Type B pancreatic cell (in vitro differentiated cells): ENCODE measurements around the gene BLOC1S6. TPM values are rescaled to one million over a fixed set of nuclear protein-coding genes. Genes with fewer than 3 reads are reported as not detected.

Experiments
- DNase-seq: peaks from one replicate; pipeline ENCODE4 v3.0.0; 2021; ENCODE audit warnings: mixed read lengths; ENCODE audit not compliant: unreplicated experiment; ENCODE audit errors: extremely low spot score
- H3K27ac Mint-ChIP-seq: 2 replicates; pipeline ENCODE4 v1.8.0; 2021; ENCODE audit warnings: mild to moderate bottlenecking, mixed read lengths
- H3K27me3 Mint-ChIP-seq: 2 replicates; pipeline ENCODE4 v1.8.0; 2021; ENCODE audit warnings: mixed read lengths
- H3K36me3 Mint-ChIP-seq: 2 replicates; pipeline ENCODE4 v1.8.0; 2021; ENCODE audit warnings: mixed read lengths
- H3K4me1 Mint-ChIP-seq: one replicate; pipeline ENCODE4 v1.8.0; 2021; ENCODE audit warnings: mixed read lengths; ENCODE audit not compliant: unreplicated experiment
- H3K4me3 Mint-ChIP-seq: 2 replicates; pipeline ENCODE4 v1.8.0; 2021; ENCODE audit warnings: mild to moderate bottlenecking, mixed read lengths
- H3K9me3 Mint-ChIP-seq: 2 replicates; pipeline ENCODE4 v1.8.0; 2021; ENCODE audit warnings: mixed read lengths
- CTCF ChIP-seq: fragments of 200-600 bp; sonication (generic); conservative IDR thresholded peaks from 2 replicates; pipeline ENCODE4 v1.5.0; 2021; ENCODE audit warnings: antibody characterized with exemption, mild to moderate bottlenecking
- total RNA-seq: library from RNA; stranded (reverse); gene quantifications from 2 replicates; pipeline ENCODE4 v1.2.1, GENCODE V29; 2021; ENCODE audit warnings: low replicate concordance

BLOC1S6 gene
- total RNA-seq, 1 donor from 2014 or later: 46.7 TPM

- peaks cover 15% of the 10 kb centered on the region for H3K4me1 Mint-ChIP-seq
- H3K4me3 Mint-ChIP-seq: peak overlapping the region; percentile 89
- no peaks in the 10 kb centered on the region for H3K9me3 Mint-ChIP-seq
- H3K27ac Mint-ChIP-seq: peak overlapping the region; percentile 56
- peaks cover 41% of the 10 kb centered on the region for H3K27me3 Mint-ChIP-seq
- peak; percentile 65 for TF ChIP-seq CTCF
- H3K36me3 Mint-ChIP-seq: no peaks in the 10 kb centered on the region
- DNase-seq: no peak
Observed at GRCh38 chr15:45635191-45635638, 48.0 kb downstream of the BLOC1S6 start.

DNA sequence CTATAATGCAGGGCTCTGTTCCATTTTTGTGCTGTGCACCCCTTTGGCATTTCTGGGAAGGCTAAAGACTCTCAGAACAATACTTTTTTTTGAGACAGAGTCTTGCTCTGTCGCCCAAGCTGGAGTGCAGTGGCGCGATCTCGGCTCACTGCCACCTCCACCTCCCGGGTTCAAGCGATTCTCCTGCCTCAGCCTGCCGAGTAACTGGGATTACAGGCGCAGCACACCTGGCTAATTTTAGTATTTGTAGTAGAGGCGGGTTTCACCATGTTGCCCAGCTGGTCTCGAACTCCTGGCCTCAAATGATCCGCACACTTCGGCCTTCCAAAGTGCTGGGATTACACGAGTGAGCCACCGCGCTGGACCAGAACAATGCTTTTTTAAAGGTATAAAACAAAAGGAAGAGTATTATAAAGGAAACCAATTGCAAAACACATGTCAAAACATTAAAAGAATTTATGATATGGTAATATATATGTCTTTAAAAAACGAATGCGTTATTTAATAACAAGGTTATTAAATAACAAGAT is 48.6 kb downstream of the BLOC1S6 start:
- Mint-ChIP-seq H3K27ac (no peak overlapping the region), H3K9me3 (no peaks in the 10 kb centered on the region), H3K4me1 (peaks cover 15% of the 10 kb centered on the region), H3K27me3 (peaks cover 40% of the 10 kb centered on the region), H3K4me3 (peak overlapping the region; percentile 89), H3K36me3 (no peaks in the 10 kb centered on the region)
- no peak for TF ChIP-seq CTCF
- no peak for DNase-seq

GRCh38 chr15:45637141-45637540 is 50.0 kb downstream of the BLOC1S6 start:
- H3K27ac Mint-ChIP-seq: no peak overlapping the region

GRCh38 chr15:45637552-45638033 is 50.4 kb downstream of the BLOC1S6 start:
- peaks cover 19% of the 10 kb centered on the region for H3K4me1 Mint-ChIP-seq
- TF ChIP-seq CTCF: no peak
- no peaks in the 10 kb centered on the region for H3K36me3 Mint-ChIP-seq
- H3K27me3 Mint-ChIP-seq: peaks cover 37% of the 10 kb centered on the region
- H3K9me3 Mint-ChIP-seq: no peaks in the 10 kb centered on the region
- no peak for DNase-seq
- H3K27ac Mint-ChIP-seq: no peak overlapping the region
- H3K4me3 Mint-ChIP-seq: peak overlapping the region; percentile 67

More at GRCh38 chr15:45637141-45637540, 50.0 kb downstream of the BLOC1S6 start:
- DNase-seq: no peak
- H3K27me3 Mint-ChIP-seq: peaks cover 41% of the 10 kb centered on the region
- TF ChIP-seq CTCF: no peak
- no peaks in the 10 kb centered on the region for H3K9me3 Mint-ChIP-seq
- H3K36me3 Mint-ChIP-seq: no peaks in the 10 kb centered on the region
- H3K4me3 Mint-ChIP-seq: peak overlapping the region; percentile 67
- peaks cover 19% of the 10 kb centered on the region for H3K4me1 Mint-ChIP-seq

- Mint-ChIP-seq H3K4me3 (no peak overlapping the region), H3K4me1 (peaks cover 15% of the 10 kb centered on the region), H3K9me3 (no peaks in the 10 kb centered on the region), H3K27me3 (peaks cover 23% of the 10 kb centered on the region), H3K27ac (no peak overlapping the region), H3K36me3 (no peaks in the 10 kb centered on the region)
- no peak for DNase-seq
- TF ChIP-seq CTCF: no peak
Observed at GRCh38 chr15:45640616-45641015, 53.4 kb downstream of the BLOC1S6 start.
